H1 (cell line): ENCODE data around the gene IL12RB2. TPM values are rescaled to one million over a fixed set of nuclear protein-coding genes. Genes with fewer than 3 reads are reported as not detected.

Experiments used
- ASH2L ChIP-seq: fragments of 200-600, 300-600 bp; sonication (generic); IDR thresholded peaks from one replicate; pipeline ENCODE4 v1.7.1; 2017; ENCODE audit warnings: low read length
- BACH1 ChIP-seq: IDR thresholded peaks from 2 replicates; pipeline ENCODE4 v1.6.1; 2012; ENCODE audit warnings: low read length, improper control_type of control experiment
- GTF2F1 ChIP-seq: IDR thresholded peaks from 2 replicates; pipeline ENCODE4 v1.6.1; 2012; ENCODE audit warnings: low read depth, low read length, improper control_type of control experiment, borderline replicate concordance
- JUND ChIP-seq: IDR thresholded peaks from 2 replicates; pipeline ENCODE4 v1.6.1; 2011; ENCODE audit warnings: mild to moderate bottlenecking, improper control_type of control experiment, low read length
- KDM4A ChIP-seq: IDR thresholded peaks from one replicate; pipeline ENCODE4 v1.7.1; 2012; ENCODE audit warnings: low read depth, mild to moderate bottlenecking, moderate library complexity, low read length, inconsistent platforms; ENCODE audit not compliant: severe bottlenecking
- MAFK ChIP-seq: IDR thresholded peaks from 2 replicates; pipeline ENCODE4 v1.6.1; 2012; ENCODE audit warnings: low read depth, mild to moderate bottlenecking, improper control_type of control experiment, low read length
- RBBP5 ChIP-seq: IDR thresholded peaks from 2 replicates; pipeline ENCODE4 v1.7.1; 2012; ENCODE audit warnings: low read depth, mild to moderate bottlenecking, inconsistent platforms, low read length, moderate library complexity, borderline replicate concordance
- SRF ChIP-seq: IDR thresholded peaks from 2 replicates; pipeline ENCODE4 v1.6.1; 2011; ENCODE audit warnings: mild to moderate bottlenecking, low read depth, low read length, moderate library complexity
- SUZ12 ChIP-seq: fragments of 200-600 bp; sonication (generic); IDR thresholded peaks from 2 replicates; pipeline ENCODE4 v1.6.1; 2012; ENCODE audit warnings: mild to moderate bottlenecking, inconsistent platforms, low read length, moderate library complexity, mixed read lengths
- YY1 ChIP-seq: IDR thresholded peaks from 2 replicates; pipeline ENCODE4 v1.6.1; 2011; ENCODE audit warnings: low read depth, mild to moderate bottlenecking, low read length
- polyA plus RNA-seq, 7 experiments: library from polyadenylated mRNA; depleted of rRNA in 3 of 7; stranded (reverse) in 5 of 7; unstranded in 2 of 7; fragments of >200 nt in 5 of 7; fragments of 200-250 nt in 2 of 7; gene quantifications; 1 replicate in 5 of 7; 2 replicates in 1 of 7; 4 replicates in 1 of 7; pipeline versions ENCODE4 v1.2.1 to v1.2.3, GENCODE V29; 2011 to 2013; ENCODE audit warnings: missing spikeins in 2 of 7, mixed read lengths in 2 of 7
- total RNA-seq: library from RNA; stranded (reverse); fragmentation: NEBNext Ultra II Directional; extraction: Animal tissue kit (Norgen Biotek cat#: 25700); gene quantifications from 2 replicates; pipeline ENCODE4 v1.2.1, GENCODE V29; 2021
- TF ChIP-seq, protein P1 (sequence below): IDR thresholded peaks from 2 replicates; pipeline ENCODE4 v1.6.1; 2012; ENCODE audit warnings: inconsistent platforms
- TF ChIP-seq, protein P2 (sequence below): IDR thresholded peaks from 2 replicates; pipeline ENCODE4 v1.6.1; 2011; ENCODE audit warnings: low read length, improper control_type of control experiment
- TF ChIP-seq, protein P3 (sequence below), 3 experiments: IDR thresholded peaks; 1 replicate in 2 of 3; 2 replicates in 1 of 3; pipeline versions ENCODE4 v1.5.1 to v1.6.1; 2011; ENCODE audit warnings: low read length in 3 of 3, mild to moderate bottlenecking in 3 of 3, inconsistent platforms in 2 of 3, low read depth in 1 of 3, moderate library complexity in 1 of 3; ENCODE audit not compliant: insufficient read depth in 1 of 3; ENCODE audit errors: control extremely low read depth in 1 of 3
- TF ChIP-seq, protein P4 (sequence below): IDR thresholded peaks from 2 replicates; pipeline ENCODE4 v1.6.1; 2012; ENCODE audit warnings: inconsistent platforms
- TF ChIP-seq, protein P5 (sequence below): IDR thresholded peaks from 2 replicates; pipeline ENCODE4 v1.6.1; 2012; ENCODE audit warnings: low read length, inconsistent platforms

Gene IL12RB2
- total and polyA plus RNA-seq, 2 of the 8 experiments (the other 6 are each of a cell fraction or from before 2014, with no cell fraction given), result 1.4 TPM

DNA sequence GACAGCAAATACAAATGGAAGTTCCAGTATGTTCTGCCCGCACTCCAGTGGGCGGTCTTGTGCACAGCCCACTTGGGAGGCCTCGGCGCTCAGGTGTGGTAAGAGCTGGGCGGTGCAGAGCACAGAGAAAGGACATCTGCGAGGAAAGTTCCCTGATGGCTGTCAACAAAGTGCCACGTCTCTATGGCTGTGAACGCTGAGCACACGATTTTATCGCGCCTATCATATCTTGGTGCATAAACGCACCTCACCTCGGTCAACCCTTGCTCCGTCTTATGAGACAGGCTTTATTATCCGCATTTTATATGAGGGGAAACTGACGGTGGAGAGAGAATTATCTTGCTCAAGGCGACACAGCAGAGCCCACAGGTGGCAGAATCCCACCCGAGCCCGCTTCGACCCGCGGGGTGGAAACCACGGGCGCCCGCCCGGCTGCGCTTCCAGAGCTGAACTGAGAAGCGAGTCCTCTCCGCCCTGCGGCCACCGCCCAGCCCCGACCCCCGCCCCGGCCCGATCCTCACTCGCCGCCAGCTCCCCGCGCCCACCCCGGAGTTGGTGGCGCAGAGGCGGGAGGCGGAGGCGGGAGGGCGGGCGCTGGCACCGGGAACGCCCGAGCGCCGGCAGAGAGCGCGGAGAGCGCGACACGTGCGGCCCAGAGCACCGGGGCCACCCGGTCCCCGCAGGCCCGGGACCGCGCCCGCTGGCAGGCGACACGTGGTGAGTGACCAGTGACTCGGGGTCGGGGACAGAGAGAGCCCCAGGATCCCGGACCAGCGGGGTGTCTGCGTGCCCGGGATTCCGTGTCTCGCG lies at the start of gene IL12RB2 (continued):
- TF ChIP-seq, protein P1, sequence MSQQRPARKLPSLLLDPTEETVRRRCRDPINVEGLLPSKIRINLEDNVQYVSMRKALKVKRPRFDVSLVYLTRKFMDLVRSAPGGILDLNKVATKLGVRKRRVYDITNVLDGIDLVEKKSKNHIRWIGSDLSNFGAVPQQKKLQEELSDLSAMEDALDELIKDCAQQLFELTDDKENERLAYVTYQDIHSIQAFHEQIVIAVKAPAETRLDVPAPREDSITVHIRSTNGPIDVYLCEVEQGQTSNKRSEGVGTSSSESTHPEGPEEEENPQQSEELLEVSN, result peak; percentile 71
- no peak for TF ChIP-seq BACH1
- TF ChIP-seq, protein P2, sequence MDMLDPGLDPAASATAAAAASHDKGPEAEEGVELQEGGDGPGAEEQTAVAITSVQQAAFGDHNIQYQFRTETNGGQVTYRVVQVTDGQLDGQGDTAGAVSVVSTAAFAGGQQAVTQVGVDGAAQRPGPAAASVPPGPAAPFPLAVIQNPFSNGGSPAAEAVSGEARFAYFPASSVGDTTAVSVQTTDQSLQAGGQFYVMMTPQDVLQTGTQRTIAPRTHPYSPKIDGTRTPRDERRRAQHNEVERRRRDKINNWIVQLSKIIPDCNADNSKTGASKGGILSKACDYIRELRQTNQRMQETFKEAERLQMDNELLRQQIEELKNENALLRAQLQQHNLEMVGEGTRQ, result no peak
- TF ChIP-seq, protein P3, sequence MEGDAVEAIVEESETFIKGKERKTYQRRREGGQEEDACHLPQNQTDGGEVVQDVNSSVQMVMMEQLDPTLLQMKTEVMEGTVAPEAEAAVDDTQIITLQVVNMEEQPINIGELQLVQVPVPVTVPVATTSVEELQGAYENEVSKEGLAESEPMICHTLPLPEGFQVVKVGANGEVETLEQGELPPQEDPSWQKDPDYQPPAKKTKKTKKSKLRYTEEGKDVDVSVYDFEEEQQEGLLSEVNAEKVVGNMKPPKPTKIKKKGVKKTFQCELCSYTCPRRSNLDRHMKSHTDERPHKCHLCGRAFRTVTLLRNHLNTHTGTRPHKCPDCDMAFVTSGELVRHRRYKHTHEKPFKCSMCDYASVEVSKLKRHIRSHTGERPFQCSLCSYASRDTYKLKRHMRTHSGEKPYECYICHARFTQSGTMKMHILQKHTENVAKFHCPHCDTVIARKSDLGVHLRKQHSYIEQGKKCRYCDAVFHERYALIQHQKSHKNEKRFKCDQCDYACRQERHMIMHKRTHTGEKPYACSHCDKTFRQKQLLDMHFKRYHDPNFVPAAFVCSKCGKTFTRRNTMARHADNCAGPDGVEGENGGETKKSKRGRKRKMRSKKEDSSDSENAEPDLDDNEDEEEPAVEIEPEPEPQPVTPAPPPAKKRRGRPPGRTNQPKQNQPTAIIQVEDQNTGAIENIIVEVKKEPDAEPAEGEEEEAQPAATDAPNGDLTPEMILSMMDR (IDR thresholded peaks at IDR 0.05; ENCODE audit: control extremely low read depth in 1 of 3, insufficient read depth in 1 of 3, low read depth in 1 of 3, low read length in 3 of 3), result no peak
- no peak for TF ChIP-seq MAFK
- TF ChIP-seq, protein P4, sequence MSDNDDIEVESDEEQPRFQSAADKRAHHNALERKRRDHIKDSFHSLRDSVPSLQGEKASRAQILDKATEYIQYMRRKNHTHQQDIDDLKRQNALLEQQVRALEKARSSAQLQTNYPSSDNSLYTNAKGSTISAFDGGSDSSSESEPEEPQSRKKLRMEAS, result peak; percentile 60
- no peak for TF ChIP-seq YY1
- no peak for TF ChIP-seq JUND
- peak; percentile 28 for TF ChIP-seq ASH2L
- TF ChIP-seq SUZ12, result peak; percentile 51
- no peak for TF ChIP-seq SRF
- TF ChIP-seq GTF2F1, result no peak
- TF ChIP-seq, protein P5, sequence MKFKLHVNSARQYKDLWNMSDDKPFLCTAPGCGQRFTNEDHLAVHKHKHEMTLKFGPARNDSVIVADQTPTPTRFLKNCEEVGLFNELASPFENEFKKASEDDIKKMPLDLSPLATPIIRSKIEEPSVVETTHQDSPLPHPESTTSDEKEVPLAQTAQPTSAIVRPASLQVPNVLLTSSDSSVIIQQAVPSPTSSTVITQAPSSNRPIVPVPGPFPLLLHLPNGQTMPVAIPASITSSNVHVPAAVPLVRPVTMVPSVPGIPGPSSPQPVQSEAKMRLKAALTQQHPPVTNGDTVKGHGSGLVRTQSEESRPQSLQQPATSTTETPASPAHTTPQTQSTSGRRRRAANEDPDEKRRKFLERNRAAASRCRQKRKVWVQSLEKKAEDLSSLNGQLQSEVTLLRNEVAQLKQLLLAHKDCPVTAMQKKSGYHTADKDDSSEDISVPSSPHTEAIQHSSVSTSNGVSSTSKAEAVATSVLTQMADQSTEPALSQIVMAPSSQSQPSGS, result no peak
- TF ChIP-seq KDM4A, result peak; percentile 87
- no peak for TF ChIP-seq RBBP5
